ENCODE data around the gene KRT38.
"Not testable (repeated sequence)": the region's sequence is repeated elsewhere in the genome, so short reads cannot be mapped to it uniquely, and the experiment has no call there.

Gene KRT38

GRCh38 chr17:41457676-41458075 lies 16.9 kb upstream of the KRT38 start:
- DNase-seq: no peak

GRCh38 chr17:41456204-41456603 lies 15.4 kb upstream of the KRT38 start:
- no peak for DNase-seq

GRCh38 chr17:41455236-41455635 lies 14.5 kb upstream of the KRT38 start:
- DNase-seq: no peak

GRCh38 chr17:41453066-41453465 lies 12.3 kb upstream of the KRT38 start:
- no peak for DNase-seq

DNA sequence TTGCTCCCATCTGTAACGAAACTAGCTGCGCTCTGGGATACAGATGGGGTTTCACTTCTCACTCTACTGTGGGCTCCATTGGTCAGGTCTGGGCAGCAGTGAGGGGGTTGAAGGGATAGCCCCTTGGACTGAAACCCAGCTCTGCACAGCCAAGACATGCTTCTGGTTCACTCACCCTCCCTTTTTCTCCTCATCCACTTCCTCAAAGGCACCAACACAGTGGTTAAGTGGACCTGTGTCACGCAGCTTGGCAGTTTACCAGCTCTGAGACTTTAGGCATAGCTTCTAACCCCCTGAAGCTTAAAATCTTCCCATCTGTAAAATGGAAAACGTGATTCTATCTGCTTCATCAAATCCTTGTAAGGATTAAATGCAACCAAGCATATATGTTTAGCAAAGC lies 11.5 kb upstream of the KRT38 start:
- no peak for DNase-seq

- no peak for DNase-seq
Observed at GRCh38 chr17:41451154-41451728, 10.5 kb upstream of the KRT38 start.

DNA sequence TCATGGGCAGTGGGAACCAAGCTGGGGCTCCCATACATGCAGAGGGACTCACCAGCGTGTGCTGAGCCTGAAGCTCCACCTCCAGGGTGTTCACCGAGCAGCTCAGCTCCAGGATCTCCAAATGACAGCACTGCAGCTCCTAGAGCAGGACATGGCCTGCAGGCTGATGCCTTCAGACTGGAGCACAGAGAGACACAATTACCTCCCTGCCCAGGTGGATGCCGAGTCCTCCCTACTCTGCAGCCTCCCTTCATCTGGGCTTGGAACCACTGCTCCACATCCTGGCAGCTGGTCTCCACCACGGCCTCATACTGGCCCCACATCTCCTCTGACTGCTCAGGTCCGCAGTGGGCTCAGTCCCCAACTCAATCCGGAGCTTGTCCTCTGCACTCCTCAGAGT lies 8.2 kb upstream of the KRT38 start:
- DNase-seq: no peak

DNA sequence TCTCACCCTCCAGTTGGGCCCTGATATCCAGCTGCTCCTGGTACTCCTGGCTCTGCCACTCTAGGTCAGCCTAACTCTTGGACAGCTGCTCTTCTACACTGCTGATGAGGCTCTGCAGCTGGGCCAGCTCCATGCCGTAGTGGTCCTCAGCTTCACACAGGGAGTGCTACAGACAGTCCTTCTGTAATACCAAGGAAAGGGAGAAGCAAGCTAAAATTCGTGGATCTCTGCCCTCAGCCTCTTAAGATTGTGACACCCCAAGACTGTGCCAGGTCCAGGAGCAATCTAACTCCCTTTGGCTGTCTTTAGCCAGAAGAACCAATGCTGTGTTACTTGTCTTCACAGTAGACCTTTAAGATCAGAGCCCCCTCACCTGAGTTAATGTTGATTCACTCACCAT lies 7.7 kb upstream of the KRT38 start:
- no peak for DNase-seq

DNA sequence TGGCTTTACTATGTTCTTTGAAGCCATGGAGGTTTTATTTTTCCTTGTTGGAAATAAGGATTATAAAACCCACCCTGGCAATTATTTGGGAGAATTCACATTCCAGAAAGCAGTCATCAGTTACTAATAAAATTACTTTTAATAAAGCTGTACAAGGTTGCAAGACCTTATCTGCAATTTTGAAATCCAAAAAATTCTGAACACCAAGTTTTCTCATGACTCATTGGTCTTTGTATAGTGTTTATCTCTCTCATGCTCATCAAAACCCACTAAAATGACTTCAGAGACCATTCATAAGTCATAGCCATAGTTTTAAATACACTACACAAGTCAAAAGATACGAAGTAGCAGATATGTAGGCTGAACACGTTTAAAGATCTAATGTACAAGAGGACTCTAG lies 6.0 kb upstream of the KRT38 start:
- DNase-seq: no peak

- DNase-seq: no peak
Observed at GRCh38 chr17:41444640-41445039, 3.9 kb upstream of the KRT38 start.

DNA sequence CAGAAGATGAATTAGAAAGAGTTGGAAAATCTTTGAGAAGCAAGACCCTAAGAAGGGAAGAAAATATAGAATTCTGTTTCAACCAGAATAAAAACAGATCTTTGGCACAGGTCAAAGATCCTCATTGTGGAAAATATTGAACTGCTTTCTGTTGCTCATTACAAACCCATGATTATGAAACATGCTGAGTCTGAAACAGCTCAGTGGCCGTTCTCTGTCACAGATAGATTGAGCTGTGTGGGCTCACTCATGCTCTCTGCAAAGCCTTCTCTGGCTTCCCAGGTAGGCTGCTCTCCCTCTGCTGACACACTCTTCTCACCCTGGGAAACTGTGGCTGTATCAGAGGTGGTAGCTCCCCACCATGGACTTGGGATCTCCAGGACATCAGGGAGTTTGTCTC lies 3.4 kb upstream of the KRT38 start:
- DNase-seq: no peak

- DNase-seq: no peak
Observed at GRCh38 chr17:41442739-41443138, 2.0 kb upstream of the KRT38 start.

DNA sequence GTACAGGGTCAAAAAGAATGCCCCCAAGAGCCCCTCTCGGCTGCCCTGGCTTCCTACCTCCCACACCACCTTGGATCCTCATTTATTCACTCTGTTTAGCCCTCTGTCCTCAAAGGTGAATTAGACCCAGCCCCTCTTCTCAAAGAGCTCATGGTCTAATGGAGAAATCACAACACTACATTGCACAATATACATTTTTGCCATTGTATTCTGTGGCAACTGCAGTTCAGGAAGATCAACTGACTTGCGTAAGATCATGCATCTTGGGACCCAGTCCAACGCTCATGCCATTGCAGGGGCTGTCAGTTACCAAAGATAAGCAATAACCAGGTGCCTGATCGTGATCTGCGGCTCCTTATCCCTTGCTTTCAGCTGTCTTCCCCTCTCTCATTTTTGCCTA lies 1.4 kb downstream of the KRT38 start:
- no peak for DNase-seq

GRCh38 chr17:41437769-41438168 lies 3.0 kb downstream of the KRT38 start:
- DNase-seq: no peak

DNA sequence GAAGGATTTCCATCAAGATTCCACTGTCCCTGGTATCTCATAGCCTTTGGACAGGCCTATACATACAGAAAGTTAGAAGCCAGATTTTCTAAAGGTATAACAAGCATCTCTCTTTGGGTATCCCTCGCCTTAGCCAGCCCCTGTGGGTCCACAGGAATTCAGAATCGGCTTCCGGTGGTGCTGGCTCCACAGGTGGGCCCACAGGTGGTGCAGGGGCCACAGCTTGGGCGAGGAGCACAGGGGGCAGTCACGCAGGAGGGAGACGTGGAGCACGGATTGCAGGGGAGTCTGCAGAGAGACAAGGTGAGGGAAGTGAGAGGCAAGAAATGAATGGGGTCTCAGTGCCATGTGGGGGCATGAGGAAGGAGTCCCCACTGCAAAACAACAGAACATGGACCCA lies 3.5 kb downstream of the KRT38 start:
- DNase-seq: no peak

DNA sequence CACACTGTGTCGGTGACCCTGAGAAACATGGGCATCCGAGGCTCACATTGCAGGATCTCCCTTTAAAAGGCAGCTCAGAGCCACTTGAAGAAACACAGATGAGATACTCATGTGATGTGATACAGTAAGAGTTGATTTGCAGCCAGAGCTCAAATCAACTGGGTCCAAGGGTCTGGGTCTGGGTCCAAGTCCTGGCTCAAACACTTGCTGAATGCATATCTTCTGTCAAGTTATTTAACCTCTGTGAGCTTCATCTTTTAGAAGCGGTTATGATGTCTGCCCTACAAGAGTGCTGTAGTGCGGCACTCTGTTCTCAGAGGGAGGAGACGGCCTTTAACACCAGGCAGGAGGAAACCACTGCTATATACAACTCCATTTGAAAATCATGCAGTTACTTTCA lies 6.4 kb downstream of the KRT38 start:
- DNase-seq: no peak

DNA sequence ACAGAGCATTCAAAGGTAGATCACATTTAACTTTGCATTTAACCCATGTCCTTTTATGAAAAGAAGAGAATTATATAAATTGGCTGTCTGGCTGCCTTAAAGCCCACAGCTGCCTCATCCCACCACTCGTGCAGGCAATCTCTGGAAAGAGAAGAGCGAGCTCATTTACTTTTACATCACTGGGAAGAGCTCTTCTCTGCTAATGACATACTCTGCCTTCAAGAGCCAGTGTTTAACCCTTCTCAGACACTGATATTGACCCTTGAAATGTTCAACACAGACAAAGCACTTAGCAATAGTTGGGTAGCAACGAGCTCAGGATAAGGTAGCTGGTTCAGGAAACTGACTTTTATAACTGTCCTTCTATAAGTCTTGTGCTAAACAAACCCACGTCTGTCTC lies 6.8 kb downstream of the KRT38 start:
- no peak for DNase-seq

GRCh38 chr17:41433586-41433985 lies 7.2 kb downstream of the KRT38 start:
- no peak for DNase-seq

DNA sequence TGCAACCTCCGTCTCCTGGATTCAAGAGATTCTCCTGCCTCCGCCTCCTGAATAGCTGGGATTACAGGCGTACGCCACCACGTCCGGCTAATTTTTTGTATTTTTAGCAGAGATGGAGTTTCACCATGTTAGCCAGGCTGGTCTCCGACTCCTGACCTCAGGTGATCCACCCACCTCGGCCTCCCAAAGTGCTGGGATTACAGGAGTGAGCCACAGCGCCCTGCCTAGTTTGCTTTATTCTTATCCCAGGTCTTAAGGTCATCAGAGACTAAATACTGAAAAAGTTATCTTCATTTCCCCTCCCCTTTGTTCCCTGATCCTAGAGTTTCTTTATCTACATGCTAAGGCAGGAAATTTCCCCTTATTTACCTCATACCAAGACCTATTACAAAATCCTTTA lies 10.4 kb downstream of the KRT38 start:
- not testable (repeated sequence) for DNase-seq

DNA sequence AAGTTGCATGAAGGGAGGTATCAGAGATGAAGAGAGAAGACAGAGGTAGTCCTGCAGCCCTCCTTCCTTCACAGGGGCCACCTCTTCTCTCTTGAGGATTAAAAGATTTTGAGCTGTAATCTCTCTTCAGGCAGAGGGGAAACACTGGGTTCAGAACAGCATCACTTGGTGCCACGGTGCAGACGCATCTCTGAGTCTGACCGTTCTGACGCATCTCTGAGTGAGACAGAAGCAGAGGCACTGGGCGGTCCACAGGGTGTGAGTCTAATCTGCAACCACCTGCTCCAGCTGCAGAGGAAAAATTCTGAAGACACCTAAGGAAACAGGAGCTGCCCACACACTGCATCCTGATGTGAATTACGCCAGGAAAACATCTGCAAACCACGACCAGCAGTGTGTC lies 11.1 kb downstream of the KRT38 start:
- DNase-seq: no peak

GRCh38 chr17:41428591-41429291 lies 12.0 kb downstream of the KRT38 start:
- DNase-seq: no peak

GRCh38 chr17:41424111-41424635 lies 16.6 kb downstream of the KRT38 start, which contains the start of gene KRT37:
KRT37 (minus strand) TSS chr17:41424585; CDS start chr17:41424523, 62 bp downstream.
- no peak for DNase-seq

DNA sequence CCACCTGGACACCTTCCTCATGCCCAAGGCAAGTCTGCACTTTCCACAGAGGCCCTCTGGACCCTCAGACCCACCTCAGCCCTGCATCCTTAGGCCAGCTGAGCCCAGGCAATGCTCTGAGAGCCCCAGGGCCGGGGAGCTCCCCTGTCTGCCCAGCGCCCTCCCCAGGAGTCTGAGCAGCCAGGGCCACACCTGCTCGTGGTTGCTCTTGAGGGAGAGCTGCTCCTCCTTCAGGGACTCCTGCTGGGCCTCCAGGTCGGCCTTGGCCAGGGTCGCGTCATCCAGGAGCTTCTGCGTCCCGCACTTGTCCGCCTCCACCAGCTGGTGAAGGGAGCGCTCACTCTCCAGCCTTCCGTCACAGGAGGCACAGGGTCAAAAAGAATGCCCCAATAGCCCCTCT lies 18.2 kb downstream of the KRT38 start:
- DNase-seq: not testable (repeated sequence)

DNA sequence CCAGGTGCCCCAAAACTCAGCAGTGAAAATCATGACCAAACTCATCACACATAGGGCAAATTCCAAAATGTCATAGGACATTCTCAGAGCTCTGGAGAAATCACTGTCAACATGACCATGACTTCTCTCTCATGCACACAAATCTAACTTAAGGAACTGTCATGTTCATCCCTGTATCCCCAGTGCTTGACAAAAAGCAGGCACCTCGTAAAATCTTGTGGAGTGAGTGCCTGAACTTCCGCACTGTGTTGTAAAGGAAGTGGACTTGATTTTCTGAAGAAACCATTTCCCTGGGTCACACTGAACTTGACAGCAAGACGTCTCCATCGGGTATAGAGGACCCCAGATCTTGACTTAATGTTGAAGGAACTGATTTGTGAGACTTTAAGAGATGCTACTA lies 19.2 kb downstream of the KRT38 start:
- DNase-seq: no peak

DNA sequence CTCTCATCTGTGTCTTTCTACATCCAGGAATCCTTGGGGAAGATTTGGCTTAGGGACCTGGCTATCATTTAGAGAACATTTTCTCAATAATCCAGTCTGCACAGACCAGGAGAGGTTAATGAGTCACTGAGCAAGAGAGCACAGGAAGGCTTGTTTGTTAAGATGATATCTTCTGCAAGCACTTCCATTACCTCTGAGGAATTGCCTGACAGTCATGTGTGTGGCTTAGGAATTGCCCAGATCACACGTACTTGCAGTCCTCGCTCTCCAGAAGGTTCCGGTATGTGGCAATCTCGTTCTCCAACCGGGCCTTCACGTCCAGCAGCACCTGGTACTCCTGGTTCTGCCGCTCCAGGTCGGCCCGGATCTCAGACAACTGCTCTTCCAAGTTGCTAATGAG lies 19.7 kb downstream of the KRT38 start:
- no peak for DNase-seq

Data from NCI-H524 treated with DMSO at 0.1 percent for 48 hours (cell line).